Stimulated activated CD8-positive, alpha-beta memory T cell treated with anti-CD3 and anti-CD28 coated beads, Interleukin-4, amount 100 ng/mL, for 4 hours (primary cell): ENCODE measurements around the gene PRKCB.
"Not testable (repeated sequence)": the region's sequence is repeated elsewhere in the genome, so short reads cannot be mapped to it uniquely, and the experiment has no call there.

Source experiments
- DNase-seq, 2 donors: peaks; one replicate each; pipeline ENCODE4 v3.0.0-alpha.2; 2020; ENCODE audit warnings: low read depth in 2 of 2, low spot score in 1 of 2

Gene PRKCB

GRCh38 chr16:24119807-24120206, 284.0 kb downstream of the PRKCB start:
- DNase-seq, result no peak

GRCh38 chr16:24123275-24123674, 287.5 kb downstream of the PRKCB start:
- no peak for DNase-seq

GRCh38 chr16:24124291-24124690, 288.5 kb downstream of the PRKCB start:
- DNase-seq, result no peak

- DNase-seq, result no peak
Measured at GRCh38 chr16:24125214-24125613, 289.4 kb downstream of the PRKCB start.

GRCh38 chr16:24129412-24129918, 293.7 kb downstream of the PRKCB start:
- no peak for DNase-seq

GRCh38 chr16:24130494-24131085, 294.8 kb downstream of the PRKCB start:
- DNase-seq, result no peak

- DNase-seq, result no peak
Measured at GRCh38 chr16:24131294-24131693, 295.5 kb downstream of the PRKCB start.

- DNase-seq, result no peak
Measured at GRCh38 chr16:24132048-24132796, 296.4 kb downstream of the PRKCB start.

GRCh38 chr16:24132797-24133155, 297.0 kb downstream of the PRKCB start:
- DNase-seq, result no peak

GRCh38 chr16:24135624-24136565, 300.1 kb downstream of the PRKCB start:
- DNase-seq, result no peak

GRCh38 chr16:24138024-24138423, 302.2 kb downstream of the PRKCB start:
- DNase-seq, result no peak

GRCh38 chr16:24138575-24138974, 302.8 kb downstream of the PRKCB start:
- no peak for DNase-seq

- no peak for DNase-seq
Measured at GRCh38 chr16:24139282-24139681, 303.5 kb downstream of the PRKCB start.

GRCh38 chr16:24140730-24141129, 304.9 kb downstream of the PRKCB start:
- no peak for DNase-seq

GRCh38 chr16:24141466-24141865, 305.7 kb downstream of the PRKCB start:
- DNase-seq, result no peak

GRCh38 chr16:24141917-24142316, 306.1 kb downstream of the PRKCB start:
- DNase-seq, result no peak

- DNase-seq, result no peak
Measured at GRCh38 chr16:24145927-24146326, 310.1 kb downstream of the PRKCB start.

GRCh38 chr16:24146518-24146917, 310.7 kb downstream of the PRKCB start:
- DNase-seq, result no peak

GRCh38 chr16:24149102-24149501, 313.3 kb downstream of the PRKCB start:
- no peak for DNase-seq

- DNase-seq, result no peak
Measured at GRCh38 chr16:24150282-24150681, 314.5 kb downstream of the PRKCB start.

- DNase-seq, result no peak
Measured at GRCh38 chr16:24151482-24151939, 315.7 kb downstream of the PRKCB start.

- DNase-seq, result not testable (repeated sequence)
Measured at GRCh38 chr16:24152048-24152447, 316.3 kb downstream of the PRKCB start.
